H9 (cell line): ENCODE measurements around the gene SCN4A. TPM values are rescaled to one million over a fixed set of nuclear protein-coding genes. Genes with fewer than 3 reads are reported as not detected.
A peak's percentile ranks its signal among the peaks of the same experiment; 100 is the strongest.

Source experiments
- DNase-seq: peaks from one replicate; pipeline ENCODE4 v3.0.0-alpha.2; 2017
- H2AFZ ChIP-seq: one replicate; pipeline ENCODE4 v1.6.1; 2013; ENCODE audit warnings: mild to moderate bottlenecking, low read length, control low read depth, moderate library complexity
- H2AK5ac ChIP-seq: 2 replicates; pipeline ENCODE4 v1.6.1; 2013; ENCODE audit warnings: low read length, control low read depth, mixed read lengths; ENCODE audit not compliant: insufficient read length
- H2BK120ac ChIP-seq: one replicate; pipeline ENCODE4 v1.6.1; 2013; ENCODE audit warnings: low read depth, mild to moderate bottlenecking, low read length, control low read depth, inconsistent platforms; ENCODE audit not compliant: poor library complexity, severe bottlenecking
- H2BK12ac ChIP-seq: 2 replicates; pipeline ENCODE4 v1.6.1; 2013; ENCODE audit warnings: low read length, control low read depth, mixed read lengths, low read depth; ENCODE audit not compliant: insufficient read length
- H2BK15ac ChIP-seq: 2 replicates; pipeline ENCODE4 v1.6.1; 2013; ENCODE audit warnings: low read depth, low read length, control low read depth
- H2BK20ac ChIP-seq: one replicate; pipeline ENCODE4 v1.6.1; 2013; ENCODE audit warnings: low read depth, mild to moderate bottlenecking, low read length, control low read depth, inconsistent platforms; ENCODE audit not compliant: poor library complexity, severe bottlenecking
- H2BK5ac ChIP-seq: 2 replicates; pipeline ENCODE4 v1.6.1; 2013; ENCODE audit warnings: low read length, control low read depth, mixed read lengths; ENCODE audit not compliant: insufficient read length
- H3K14ac ChIP-seq: 2 replicates; pipeline ENCODE4 v1.6.1; 2013; ENCODE audit warnings: low read length, control low read depth; ENCODE audit not compliant: insufficient read depth
- H3K18ac ChIP-seq: 2 replicates; pipeline ENCODE4 v1.6.1; 2013; ENCODE audit warnings: low read depth, mild to moderate bottlenecking, mixed read lengths, low read length, control low read depth; ENCODE audit not compliant: insufficient read length
- H3K23ac ChIP-seq: 2 replicates; pipeline ENCODE4 v1.6.1; 2013; ENCODE audit warnings: low read length, control low read depth, mixed read lengths, low read depth; ENCODE audit not compliant: insufficient read length
- H3K23me2 ChIP-seq: 2 replicates; pipeline ENCODE4 v1.6.1; 2013; ENCODE audit warnings: low read depth, mild to moderate bottlenecking, mixed read lengths, low read length, control low read depth; ENCODE audit not compliant: insufficient read length, poor library complexity, severe bottlenecking
- H3K27ac ChIP-seq: 2 replicates; pipeline ENCODE4 v1.5.1; 2013; ENCODE audit warnings: low read length, control low read depth, mixed read lengths, low read depth; ENCODE audit not compliant: insufficient read length
- H3K27me3 ChIP-seq: 2 replicates; pipeline ENCODE4 v1.6.1; 2013; ENCODE audit warnings: low read length, control low read depth, inconsistent platforms; ENCODE audit not compliant: insufficient read depth
- H3K4ac ChIP-seq: 2 replicates; pipeline ENCODE4 v1.6.1; 2013; ENCODE audit warnings: low read depth, mild to moderate bottlenecking, control low read depth, inconsistent platforms, low read length, moderate library complexity
- H3K4me1 ChIP-seq: 2 replicates; pipeline ENCODE4 v1.6.1; 2013; ENCODE audit warnings: low read length, control low read depth, inconsistent platforms; ENCODE audit not compliant: insufficient read depth
- H3K4me2 ChIP-seq: 2 replicates; pipeline ENCODE4 v1.6.1; 2013; ENCODE audit warnings: low read length, control low read depth, mixed read lengths; ENCODE audit not compliant: insufficient read length, insufficient read depth
- H3K56ac ChIP-seq: 2 replicates; pipeline ENCODE4 v1.6.1; 2013; ENCODE audit warnings: low read depth, mild to moderate bottlenecking, mixed read lengths, low read length, control low read depth; ENCODE audit not compliant: insufficient read length
- H3K79me1 ChIP-seq: 2 replicates; pipeline ENCODE4 v1.6.1; 2013; ENCODE audit warnings: low read depth, mild to moderate bottlenecking, moderate library complexity, low read length, control low read depth, inconsistent platforms; ENCODE audit not compliant: insufficient read depth, poor library complexity, severe bottlenecking
- H3K79me2 ChIP-seq: 2 replicates; pipeline ENCODE4 v1.6.1; 2013; ENCODE audit warnings: low read length, control low read depth, inconsistent platforms; ENCODE audit not compliant: insufficient read depth
- H3K9ac ChIP-seq: 2 replicates; pipeline ENCODE4 v1.6.1; 2013; ENCODE audit warnings: low read length, control low read depth, mixed read lengths; ENCODE audit not compliant: insufficient read length; ENCODE audit errors: extremely low read depth
- H3K9me3 ChIP-seq: one replicate; pipeline ENCODE4 v1.6.1; 2013; ENCODE audit warnings: low read depth, low read length, inconsistent platforms; ENCODE audit not compliant: control insufficient read depth
- H3T11ph ChIP-seq: one replicate; pipeline ENCODE4 v1.6.1; 2013; ENCODE audit warnings: mild to moderate bottlenecking, low read length, control low read depth, inconsistent platforms
- H4K20me1 ChIP-seq: one replicate; pipeline ENCODE4 v1.6.1; 2013; ENCODE audit not compliant: control insufficient read depth, insufficient read length, insufficient read depth
- H4K5ac ChIP-seq: 2 replicates; pipeline ENCODE4 v1.6.1; 2013; ENCODE audit warnings: low read depth, mild to moderate bottlenecking, mixed read lengths, low read length, control low read depth; ENCODE audit not compliant: insufficient read length
- H4K8ac ChIP-seq: replicated peaks from 2 replicates; pipeline ENCODE4 v1.6.1; 2013; ENCODE audit warnings: low read length, control low read depth, mixed read lengths, low read depth; ENCODE audit not compliant: insufficient read length
- H4K91ac ChIP-seq: 2 replicates; pipeline ENCODE4 v1.6.1; 2013; ENCODE audit warnings: low read depth, mild to moderate bottlenecking, moderate library complexity, mixed read lengths, low read length, control low read depth; ENCODE audit not compliant: insufficient read length
- H3K27ac Mint-ChIP-seq, 3 experiments: 2 replicates in 2 of 3; 3 replicates in 1 of 3; pipeline ENCODE4 v1.8.0; 2020 to 2021; ENCODE audit warnings: mixed read lengths in 3 of 3, mild to moderate bottlenecking in 1 of 3, moderate library complexity in 1 of 3
- H3K27me3 Mint-ChIP-seq: 2 replicates; pipeline ENCODE4 v1.8.0; 2021; ENCODE audit warnings: low read depth, mild to moderate bottlenecking, moderate library complexity, mixed read lengths
- H3K36me3 Mint-ChIP-seq, 3 experiments: 2 replicates in 2 of 3; 3 replicates in 1 of 3; pipeline ENCODE4 v1.8.0; 2020 to 2021; ENCODE audit warnings: low read depth in 3 of 3, mixed read lengths in 3 of 3; ENCODE audit not compliant: insufficient read depth in 1 of 3
- H3K4me1 Mint-ChIP-seq, 2 experiments: 2 replicates each; pipeline ENCODE4 v1.8.0; 2020; ENCODE audit warnings: mixed read lengths in 2 of 2
- H3K4me3 Mint-ChIP-seq, 2 experiments: 2 replicates in 1 of 2; 3 replicates in 1 of 2; pipeline ENCODE4 v1.8.0; 2020 to 2021; ENCODE audit warnings: mild to moderate bottlenecking in 2 of 2, mixed read lengths in 2 of 2, moderate library complexity in 1 of 2
- H3K9me3 Mint-ChIP-seq, 2 experiments: 2 replicates in 1 of 2; 3 replicates in 1 of 2; pipeline ENCODE4 v1.8.0; 2020; ENCODE audit warnings: mild to moderate bottlenecking in 2 of 2, mixed read lengths in 2 of 2, moderate library complexity in 1 of 2
- WGBS: extraction: QIAGEN DNeasy Blood & Tissue Kit; methylation state at CpG from one replicate; pipeline ENCODE4 v1.1.7; 2013; ENCODE audit warnings: missing lambda C conversion rate, low lambda C conversion rate, mixed read lengths; ENCODE audit not compliant: insufficient read length; ENCODE audit errors: extremely low coverage; 5-methylcytosine and 5-hydroxymethylcytosine counted together
- total RNA-seq: library from RNA; stranded (reverse); gene quantifications from 2 replicates; pipeline ENCODE4 v1.2.1, GENCODE V29; 2021
- TF ChIP-seq, protein P1 (sequence below): fragments of 200-600 bp; sonication (generic); conservative IDR thresholded peaks from 3 replicates; pipeline ENCODE4 v1.8.0; 2021; ENCODE audit warnings: antibody characterized with exemption, mild to moderate bottlenecking

SCN4A gene
- total RNA-seq, 1 experiment from 2014 or later = 5.8 TPM

DNA sequence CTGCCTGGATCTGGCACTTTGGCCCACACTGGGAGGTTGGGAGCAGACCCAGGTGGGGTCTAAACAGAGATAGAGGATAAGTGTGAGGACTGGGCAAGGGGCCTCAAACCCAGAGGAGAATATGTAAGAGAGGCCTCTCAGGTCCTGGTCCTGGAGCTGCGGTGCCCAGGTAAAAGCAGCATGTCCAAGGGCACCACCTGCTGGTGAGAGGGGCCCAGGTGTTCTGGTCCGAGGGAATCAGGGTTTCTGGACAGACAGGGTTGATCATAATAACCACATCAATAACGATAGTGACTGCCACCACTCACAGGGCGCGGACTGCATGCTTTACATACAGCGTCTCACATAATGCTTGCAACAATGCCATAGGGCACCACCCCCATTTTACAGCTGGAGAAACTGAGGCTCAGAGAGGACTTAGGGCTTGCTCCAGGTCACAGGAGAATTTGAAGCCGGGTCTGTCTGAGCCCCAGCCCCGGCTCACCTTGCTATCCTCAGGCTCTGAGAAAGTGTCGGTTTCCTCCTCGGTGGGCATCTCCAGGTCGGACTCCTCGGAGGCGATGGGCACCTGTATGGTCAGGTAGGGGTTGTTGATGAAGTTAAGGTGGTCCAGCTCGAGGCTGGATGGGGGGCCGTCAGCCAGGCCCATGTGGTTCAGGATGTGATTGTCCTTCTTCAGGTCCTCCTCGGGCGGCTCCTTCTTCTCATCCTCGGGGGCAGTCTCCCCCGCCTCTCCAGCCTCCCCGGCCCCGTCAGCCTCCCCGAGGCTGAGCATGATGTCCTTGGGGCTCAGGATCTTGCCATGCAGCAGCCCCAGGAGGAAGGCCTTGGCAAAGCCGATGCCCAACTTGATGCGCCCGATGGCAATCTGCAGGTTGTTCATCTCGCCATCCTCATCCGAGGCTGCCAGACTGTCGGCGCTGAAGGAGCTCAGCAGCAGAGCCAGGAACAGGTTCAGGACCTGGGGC lies 21.5 kb downstream of the SCN4A start:
- no peak overlapping the region for H2AK5ac ChIP-seq
- H3K27ac Mint-ChIP-seq = no peak overlapping the region; a peak in 1 of 7 replicates
- peaks cover 0 to 1% (median 0%) of the 10 kb centered on the region in 3 experiments; a peak in 1 of 7 replicates for H3K36me3 Mint-ChIP-seq
- H2BK15ac ChIP-seq = no peak overlapping the region
- no peaks in the 10 kb centered on the region for H3K27me3 ChIP-seq
- no peak overlapping the region for H4K91ac ChIP-seq
- H3K9ac ChIP-seq = no peak overlapping the region
- no peak overlapping the region for H3K23ac ChIP-seq
- H2BK5ac ChIP-seq = no peak overlapping the region
- H3K79me2 ChIP-seq = no peaks in the 10 kb centered on the region
- no peaks in the 10 kb centered on the region for H4K20me1 ChIP-seq
- no CpG with 5 or more reads among the region's 29 CpGs for WGBS
- no peak overlapping the region for H3K18ac ChIP-seq
- H2BK20ac ChIP-seq = no peak overlapping the region
- no peak overlapping the region for H2BK12ac ChIP-seq
- H3K4me3 Mint-ChIP-seq = no peak overlapping the region
- H2AFZ ChIP-seq = no peak overlapping the region
- no peaks in the 10 kb centered on the region for H3K79me1 ChIP-seq
- no peaks in the 10 kb centered on the region for H3K9me3 Mint-ChIP-seq
- no peak overlapping the region for H2BK120ac ChIP-seq
- peaks cover 2 to 3% of the 10 kb centered on the region in 2 experiments; a peak in 2 of 4 replicates for H3K4me1 Mint-ChIP-seq
- H3K9me3 ChIP-seq = no peaks in the 10 kb centered on the region
- H3K27me3 Mint-ChIP-seq = no peaks in the 10 kb centered on the region
- no peak overlapping the region for H3K56ac ChIP-seq
- no peak overlapping the region for H3T11ph ChIP-seq
- no peak overlapping the region for H4K5ac ChIP-seq
- H3K4ac ChIP-seq = no peak overlapping the region
- no peaks in the 10 kb centered on the region for H3K23me2 ChIP-seq
- H3K4me2 ChIP-seq = no peak overlapping the region
- H4K8ac ChIP-seq = no peak overlapping the region
- DNase-seq = peak; percentile 83
- no peaks in the 10 kb centered on the region for H3K4me1 ChIP-seq
- TF ChIP-seq, protein P1, sequence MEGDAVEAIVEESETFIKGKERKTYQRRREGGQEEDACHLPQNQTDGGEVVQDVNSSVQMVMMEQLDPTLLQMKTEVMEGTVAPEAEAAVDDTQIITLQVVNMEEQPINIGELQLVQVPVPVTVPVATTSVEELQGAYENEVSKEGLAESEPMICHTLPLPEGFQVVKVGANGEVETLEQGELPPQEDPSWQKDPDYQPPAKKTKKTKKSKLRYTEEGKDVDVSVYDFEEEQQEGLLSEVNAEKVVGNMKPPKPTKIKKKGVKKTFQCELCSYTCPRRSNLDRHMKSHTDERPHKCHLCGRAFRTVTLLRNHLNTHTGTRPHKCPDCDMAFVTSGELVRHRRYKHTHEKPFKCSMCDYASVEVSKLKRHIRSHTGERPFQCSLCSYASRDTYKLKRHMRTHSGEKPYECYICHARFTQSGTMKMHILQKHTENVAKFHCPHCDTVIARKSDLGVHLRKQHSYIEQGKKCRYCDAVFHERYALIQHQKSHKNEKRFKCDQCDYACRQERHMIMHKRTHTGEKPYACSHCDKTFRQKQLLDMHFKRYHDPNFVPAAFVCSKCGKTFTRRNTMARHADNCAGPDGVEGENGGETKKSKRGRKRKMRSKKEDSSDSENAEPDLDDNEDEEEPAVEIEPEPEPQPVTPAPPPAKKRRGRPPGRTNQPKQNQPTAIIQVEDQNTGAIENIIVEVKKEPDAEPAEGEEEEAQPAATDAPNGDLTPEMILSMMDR = peak; percentile 74
- no peak overlapping the region for H3K27ac ChIP-seq
- no peak overlapping the region for H3K14ac ChIP-seq
